ENCODE results near the gene ERN1. TPM values are rescaled to one million over a fixed set of nuclear protein-coding genes. Genes with fewer than 3 reads are reported as not detected.

ERN1 gene
- total and polyA plus RNA-seq, 2 of the 13 experiments (the other 11 are each of a cell fraction or from before 2014, with no cell fraction given) = 6.0 to 12.7 TPM

DNA sequence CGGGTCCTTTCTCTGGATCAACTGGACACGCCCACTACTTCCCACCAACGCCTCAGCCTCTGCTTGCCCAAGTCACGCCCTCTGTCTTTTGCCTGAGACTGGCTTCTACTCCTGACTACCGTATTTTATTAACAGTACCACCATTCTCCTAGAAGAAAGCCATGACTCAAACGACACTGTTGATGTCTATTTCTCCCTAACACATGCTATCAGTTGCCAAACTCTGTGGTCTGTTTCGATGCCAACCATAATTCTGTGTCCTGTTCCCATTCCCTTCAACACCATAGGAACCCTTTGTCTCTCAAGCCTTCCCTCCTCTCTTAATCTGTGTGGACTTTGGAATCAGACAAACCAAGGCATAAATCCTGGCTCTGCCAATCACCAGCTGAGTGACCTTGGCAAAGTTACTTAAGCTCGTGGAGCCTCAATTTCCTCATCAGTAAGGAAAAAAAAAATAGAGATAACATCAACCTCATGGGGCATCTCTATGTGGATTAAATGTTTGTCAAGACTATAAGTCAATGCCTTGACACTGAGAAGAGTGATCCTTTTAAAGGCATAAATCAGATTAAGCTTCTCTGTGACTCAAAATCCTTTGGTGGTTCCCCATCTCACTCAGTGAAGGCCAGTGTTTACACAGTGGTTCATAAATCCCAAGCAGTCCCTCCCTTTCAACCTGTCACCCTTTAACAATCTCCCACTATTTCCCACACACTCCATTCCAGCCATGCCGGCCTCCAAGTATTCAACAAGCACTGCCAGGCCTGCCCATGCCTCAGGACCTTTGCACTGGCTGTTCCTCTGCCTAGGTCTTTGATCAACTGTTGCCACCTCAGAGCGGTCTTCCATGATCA is 45.6 kb downstream of the ERN1 start (continued):
- TF ChIP-seq, protein P1, sequence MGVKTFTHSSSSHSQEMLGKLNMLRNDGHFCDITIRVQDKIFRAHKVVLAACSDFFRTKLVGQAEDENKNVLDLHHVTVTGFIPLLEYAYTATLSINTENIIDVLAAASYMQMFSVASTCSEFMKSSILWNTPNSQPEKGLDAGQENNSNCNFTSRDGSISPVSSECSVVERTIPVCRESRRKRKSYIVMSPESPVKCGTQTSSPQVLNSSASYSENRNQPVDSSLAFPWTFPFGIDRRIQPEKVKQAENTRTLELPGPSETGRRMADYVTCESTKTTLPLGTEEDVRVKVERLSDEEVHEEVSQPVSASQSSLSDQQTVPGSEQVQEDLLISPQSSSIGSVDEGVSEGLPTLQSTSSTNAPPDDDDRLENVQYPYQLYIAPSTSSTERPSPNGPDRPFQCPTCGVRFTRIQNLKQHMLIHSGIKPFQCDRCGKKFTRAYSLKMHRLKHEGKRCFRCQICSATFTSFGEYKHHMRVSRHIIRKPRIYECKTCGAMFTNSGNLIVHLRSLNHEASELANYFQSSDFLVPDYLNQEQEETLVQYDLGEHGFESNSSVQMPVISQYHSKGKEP (CRISPR knock-in tag; IDR thresholded peaks at IDR 0.05) = no peak
- no peak for TF ChIP-seq NCOA1 (CRISPR knock-in tag; IDR thresholded peaks at IDR 0.05)
- TF ChIP-seq, protein P2, sequence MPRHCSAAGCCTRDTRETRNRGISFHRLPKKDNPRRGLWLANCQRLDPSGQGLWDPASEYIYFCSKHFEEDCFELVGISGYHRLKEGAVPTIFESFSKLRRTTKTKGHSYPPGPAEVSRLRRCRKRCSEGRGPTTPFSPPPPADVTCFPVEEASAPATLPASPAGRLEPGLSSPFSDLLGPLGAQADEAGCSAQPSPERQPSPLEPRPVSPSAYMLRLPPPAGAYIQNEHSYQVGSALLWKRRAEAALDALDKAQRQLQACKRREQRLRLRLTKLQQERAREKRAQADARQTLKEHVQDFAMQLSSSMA (CRISPR knock-in tag; IDR thresholded peaks at IDR 0.05) = 0 out of 2 replicates have a peak, but pooled peaks have one; percentile 38
- TF ChIP-seq MLXIP (CRISPR knock-in tag; IDR thresholded peaks at IDR 0.05; ENCODE audit: borderline replicate concordance) = 0 out of 2 replicates have a peak, but pooled peaks have one; percentile 12
- peak; percentile 44; the same call in 1 of the 2 replicates for TF ChIP-seq ZNF879 (CRISPR knock-in tag; IDR thresholded peaks at IDR 0.05)
- TF ChIP-seq WIZ (CRISPR knock-in tag; IDR thresholded peaks at IDR 0.05) = no peak
- TF ChIP-seq ZNF503 (CRISPR knock-in tag; IDR thresholded peaks at IDR 0.05) = 0 out of 2 replicates have a peak, but pooled peaks have one; percentile 17
- TF ChIP-seq ISL2 (CRISPR knock-in tag; IDR thresholded peaks at IDR 0.05) = no peak; the same call in 1 of the 2 replicates
- TF ChIP-seq, protein P3, sequence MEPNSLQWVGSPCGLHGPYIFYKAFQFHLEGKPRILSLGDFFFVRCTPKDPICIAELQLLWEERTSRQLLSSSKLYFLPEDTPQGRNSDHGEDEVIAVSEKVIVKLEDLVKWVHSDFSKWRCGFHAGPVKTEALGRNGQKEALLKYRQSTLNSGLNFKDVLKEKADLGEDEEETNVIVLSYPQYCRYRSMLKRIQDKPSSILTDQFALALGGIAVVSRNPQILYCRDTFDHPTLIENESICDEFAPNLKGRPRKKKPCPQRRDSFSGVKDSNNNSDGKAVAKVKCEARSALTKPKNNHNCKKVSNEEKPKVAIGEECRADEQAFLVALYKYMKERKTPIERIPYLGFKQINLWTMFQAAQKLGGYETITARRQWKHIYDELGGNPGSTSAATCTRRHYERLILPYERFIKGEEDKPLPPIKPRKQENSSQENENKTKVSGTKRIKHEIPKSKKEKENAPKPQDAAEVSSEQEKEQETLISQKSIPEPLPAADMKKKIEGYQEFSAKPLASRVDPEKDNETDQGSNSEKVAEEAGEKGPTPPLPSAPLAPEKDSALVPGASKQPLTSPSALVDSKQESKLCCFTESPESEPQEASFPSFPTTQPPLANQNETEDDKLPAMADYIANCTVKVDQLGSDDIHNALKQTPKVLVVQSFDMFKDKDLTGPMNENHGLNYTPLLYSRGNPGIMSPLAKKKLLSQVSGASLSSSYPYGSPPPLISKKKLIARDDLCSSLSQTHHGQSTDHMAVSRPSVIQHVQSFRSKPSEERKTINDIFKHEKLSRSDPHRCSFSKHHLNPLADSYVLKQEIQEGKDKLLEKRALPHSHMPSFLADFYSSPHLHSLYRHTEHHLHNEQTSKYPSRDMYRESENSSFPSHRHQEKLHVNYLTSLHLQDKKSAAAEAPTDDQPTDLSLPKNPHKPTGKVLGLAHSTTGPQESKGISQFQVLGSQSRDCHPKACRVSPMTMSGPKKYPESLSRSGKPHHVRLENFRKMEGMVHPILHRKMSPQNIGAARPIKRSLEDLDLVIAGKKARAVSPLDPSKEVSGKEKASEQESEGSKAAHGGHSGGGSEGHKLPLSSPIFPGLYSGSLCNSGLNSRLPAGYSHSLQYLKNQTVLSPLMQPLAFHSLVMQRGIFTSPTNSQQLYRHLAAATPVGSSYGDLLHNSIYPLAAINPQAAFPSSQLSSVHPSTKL (CRISPR knock-in tag; IDR thresholded peaks at IDR 0.05) = peak; percentile 71; the same call in 1 of the 2 replicates
- TF ChIP-seq PAXIP1 (CRISPR knock-in tag; conservative IDR thresholded peaks at IDR 0.05) = peak; percentile 50; the same call in 1 of the 2 replicates
- TF ChIP-seq BCL6 (CRISPR knock-in tag; IDR thresholded peaks at IDR 0.05) = 0 out of 2 replicates have a peak, but pooled peaks have one; percentile 30
- TF ChIP-seq MEIS2 (CRISPR knock-in tag; IDR thresholded peaks at IDR 0.05) = peak; percentile 56

All from HepG2 (cell line).